K562 (cell line): ENCODE data around the gene FEM1B. TPM values are rescaled to one million over a fixed set of nuclear protein-coding genes. Genes with fewer than 3 reads are reported as not detected.
A peak's percentile ranks its signal among the peaks of the same experiment; 100 is the strongest.

Source experiments
- BCL6 ChIP-seq: fragments of 250-450 bp; sonication (Bioruptor Pico); IDR thresholded peaks from 2 replicates; pipeline ENCODE4 v1.4.0; 2020
- BRD4 ChIP-seq: fragments of 200-600 bp; sonication (generic); IDR thresholded peaks from 2 replicates; pipeline ENCODE4 v1.6.1; 2017; ENCODE audit warnings: inconsistent platforms
- DNMT1 ChIP-seq: fragments of 450-650 bp; IDR thresholded peaks from 2 replicates; pipeline ENCODE4 v1.6.1; 2016; ENCODE audit warnings: antibody characterized with exemption, mild to moderate bottlenecking
- KLF6 ChIP-seq: fragments of 250-450 bp; sonication (Bioruptor Pico); IDR thresholded peaks from 2 replicates; pipeline ENCODE4 v1.4.0; 2020; ENCODE audit warnings: mild to moderate bottlenecking, moderate library complexity, borderline replicate concordance
- LCOR ChIP-seq: sonication (generic); formaldehyde crosslinking; IDR thresholded peaks from 2 replicates; pipeline ENCODE4 v1.8.0; 2022; ENCODE audit warnings: mild to moderate bottlenecking, missing genetic modification reagents
- MAFK ChIP-seq: IDR thresholded peaks from 2 replicates; pipeline ENCODE4 v1.6.1; 2011; ENCODE audit warnings: low read length, improper control_type of control experiment
- MTA2 ChIP-seq: fragments of 450-650 bp; IDR thresholded peaks from 2 replicates; pipeline ENCODE4 v1.6.1; 2016; ENCODE audit warnings: low read depth
- PCBP2 ChIP-seq: fragments of 200-400 bp; formaldehyde crosslinking; IDR thresholded peaks from 2 replicates; pipeline ENCODE4 v1.6.1; 2018; ENCODE audit warnings: low read length, low read depth, mild to moderate bottlenecking, moderate library complexity; ENCODE audit not compliant: poor library complexity, severe bottlenecking
- RBM15 ChIP-seq: fragments of 200-400 bp; formaldehyde crosslinking; IDR thresholded peaks from 2 replicates; pipeline ENCODE4 v1.6.1; 2018; ENCODE audit warnings: mild to moderate bottlenecking, low read length, moderate library complexity; ENCODE audit not compliant: insufficient read depth
- RBM39 ChIP-seq: fragments of 200-400 bp; formaldehyde crosslinking; optimal IDR thresholded peaks from 2 replicates; pipeline ENCODE3; 2018; ENCODE audit warnings: low read depth, low read length
- ZNF124 ChIP-seq: sonication (generic); formaldehyde crosslinking; IDR thresholded peaks from 2 replicates; pipeline ENCODE4 v1.8.1; 2022; ENCODE audit warnings: missing genetic modification reagents
- ZNF408 ChIP-seq: fragments of 250-450 bp; sonication (Bioruptor Pico); IDR thresholded peaks from 2 replicates; pipeline ENCODE4 v1.4.0; 2020; ENCODE audit warnings: low read depth, mild to moderate bottlenecking, moderate library complexity
- ZZZ3 ChIP-seq: fragments of 450-650 bp; IDR thresholded peaks from 2 replicates; pipeline ENCODE4 v1.6.1; 2016; ENCODE audit warnings: antibody characterized with exemption, mild to moderate bottlenecking, moderate library complexity
- polyA plus RNA-seq, 8 experiments: library from polyadenylated mRNA; depleted of rRNA in 4 of 8; stranded (reverse) in 5 of 8; unstranded in 3 of 8; fragments of >200 nt; fragmentation: Nextera tagmentation in 2 of 8; fragmentation: Illumina TruSeq in 1 of 8; extraction: Ambion mirVana in 2 of 8; extraction: Trizol in 1 of 8; gene quantifications; 2 replicates each; pipeline versions ENCODE4 v1.2.1 to v1.2.3, GENCODE V29; 2011 to 2014; ENCODE audit warnings: inconsistent platforms in 1 of 8, missing spikeins in 1 of 8
- total RNA-seq, 7 experiments: library from RNA; depleted of rRNA in 6 of 7; stranded (reverse); fragments of >200 nt in 6 of 7; fragmentation: Illumina TruSeq in 2 of 7; extraction: Trizol in 2 of 7; gene quantifications; 2 replicates each; pipeline versions ENCODE4 v1.2.1 to v1.2.3, GENCODE V29; 2011 to 2021; ENCODE audit warnings: low replicate concordance in 1 of 7
- TF ChIP-seq, protein P1 (sequence below): fragments of 450-650 bp; IDR thresholded peaks from 2 replicates; pipeline ENCODE4 v1.6.1; 2016; ENCODE audit warnings: mild to moderate bottlenecking, moderate library complexity
- TF ChIP-seq, protein P2 (sequence below): fragments of 450-650 bp; formaldehyde crosslinking; IDR thresholded peaks from 2 replicates; pipeline ENCODE4 v1.4.0; 2022; ENCODE audit warnings: missing genetic modification characterization

Gene FEM1B
- total and polyA plus RNA-seq, 9 of the 15 experiments (the other 6 are each of a cell fraction or from before 2014, with no cell fraction given) = 5.9 to 61.6 (median 20.1) TPM

DNA sequence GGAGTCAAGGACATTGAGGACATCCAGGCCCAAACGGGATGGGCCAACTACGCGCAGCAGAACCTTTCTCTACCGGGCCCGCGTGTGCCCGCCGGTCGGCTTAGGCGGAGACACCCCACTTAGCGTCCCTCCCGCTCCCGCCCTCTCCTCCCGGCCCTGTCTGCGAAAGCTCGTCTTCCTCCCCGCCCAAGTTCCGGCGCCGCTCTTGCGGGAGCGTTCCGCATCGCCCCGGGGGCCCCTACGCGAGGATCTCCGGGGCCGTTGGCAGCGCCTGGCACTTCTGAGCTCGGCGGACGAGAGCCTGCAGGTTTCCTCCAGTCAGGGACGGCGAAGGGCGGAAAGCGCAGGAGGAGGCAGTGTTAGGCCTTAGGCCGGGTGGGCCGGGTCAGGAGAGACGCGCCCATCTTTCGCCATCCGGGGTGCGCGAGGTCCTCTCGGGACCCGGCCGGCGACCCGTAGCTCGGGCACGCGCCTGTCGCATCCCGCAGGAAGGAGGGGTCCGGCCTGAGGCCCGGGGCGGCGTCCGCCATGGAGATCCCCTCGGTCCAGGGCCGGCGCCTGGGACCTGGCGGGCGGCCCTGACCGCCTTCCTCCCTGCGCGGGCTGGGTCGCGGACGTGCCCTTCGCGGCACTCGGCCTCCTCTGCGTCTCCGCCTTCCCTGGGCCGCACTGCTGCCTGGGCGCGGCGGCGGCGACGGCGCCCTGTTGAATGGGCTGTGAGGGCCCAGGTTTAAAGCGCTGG is at the start of gene FEM1B (continued):
- TF ChIP-seq, protein P1, sequence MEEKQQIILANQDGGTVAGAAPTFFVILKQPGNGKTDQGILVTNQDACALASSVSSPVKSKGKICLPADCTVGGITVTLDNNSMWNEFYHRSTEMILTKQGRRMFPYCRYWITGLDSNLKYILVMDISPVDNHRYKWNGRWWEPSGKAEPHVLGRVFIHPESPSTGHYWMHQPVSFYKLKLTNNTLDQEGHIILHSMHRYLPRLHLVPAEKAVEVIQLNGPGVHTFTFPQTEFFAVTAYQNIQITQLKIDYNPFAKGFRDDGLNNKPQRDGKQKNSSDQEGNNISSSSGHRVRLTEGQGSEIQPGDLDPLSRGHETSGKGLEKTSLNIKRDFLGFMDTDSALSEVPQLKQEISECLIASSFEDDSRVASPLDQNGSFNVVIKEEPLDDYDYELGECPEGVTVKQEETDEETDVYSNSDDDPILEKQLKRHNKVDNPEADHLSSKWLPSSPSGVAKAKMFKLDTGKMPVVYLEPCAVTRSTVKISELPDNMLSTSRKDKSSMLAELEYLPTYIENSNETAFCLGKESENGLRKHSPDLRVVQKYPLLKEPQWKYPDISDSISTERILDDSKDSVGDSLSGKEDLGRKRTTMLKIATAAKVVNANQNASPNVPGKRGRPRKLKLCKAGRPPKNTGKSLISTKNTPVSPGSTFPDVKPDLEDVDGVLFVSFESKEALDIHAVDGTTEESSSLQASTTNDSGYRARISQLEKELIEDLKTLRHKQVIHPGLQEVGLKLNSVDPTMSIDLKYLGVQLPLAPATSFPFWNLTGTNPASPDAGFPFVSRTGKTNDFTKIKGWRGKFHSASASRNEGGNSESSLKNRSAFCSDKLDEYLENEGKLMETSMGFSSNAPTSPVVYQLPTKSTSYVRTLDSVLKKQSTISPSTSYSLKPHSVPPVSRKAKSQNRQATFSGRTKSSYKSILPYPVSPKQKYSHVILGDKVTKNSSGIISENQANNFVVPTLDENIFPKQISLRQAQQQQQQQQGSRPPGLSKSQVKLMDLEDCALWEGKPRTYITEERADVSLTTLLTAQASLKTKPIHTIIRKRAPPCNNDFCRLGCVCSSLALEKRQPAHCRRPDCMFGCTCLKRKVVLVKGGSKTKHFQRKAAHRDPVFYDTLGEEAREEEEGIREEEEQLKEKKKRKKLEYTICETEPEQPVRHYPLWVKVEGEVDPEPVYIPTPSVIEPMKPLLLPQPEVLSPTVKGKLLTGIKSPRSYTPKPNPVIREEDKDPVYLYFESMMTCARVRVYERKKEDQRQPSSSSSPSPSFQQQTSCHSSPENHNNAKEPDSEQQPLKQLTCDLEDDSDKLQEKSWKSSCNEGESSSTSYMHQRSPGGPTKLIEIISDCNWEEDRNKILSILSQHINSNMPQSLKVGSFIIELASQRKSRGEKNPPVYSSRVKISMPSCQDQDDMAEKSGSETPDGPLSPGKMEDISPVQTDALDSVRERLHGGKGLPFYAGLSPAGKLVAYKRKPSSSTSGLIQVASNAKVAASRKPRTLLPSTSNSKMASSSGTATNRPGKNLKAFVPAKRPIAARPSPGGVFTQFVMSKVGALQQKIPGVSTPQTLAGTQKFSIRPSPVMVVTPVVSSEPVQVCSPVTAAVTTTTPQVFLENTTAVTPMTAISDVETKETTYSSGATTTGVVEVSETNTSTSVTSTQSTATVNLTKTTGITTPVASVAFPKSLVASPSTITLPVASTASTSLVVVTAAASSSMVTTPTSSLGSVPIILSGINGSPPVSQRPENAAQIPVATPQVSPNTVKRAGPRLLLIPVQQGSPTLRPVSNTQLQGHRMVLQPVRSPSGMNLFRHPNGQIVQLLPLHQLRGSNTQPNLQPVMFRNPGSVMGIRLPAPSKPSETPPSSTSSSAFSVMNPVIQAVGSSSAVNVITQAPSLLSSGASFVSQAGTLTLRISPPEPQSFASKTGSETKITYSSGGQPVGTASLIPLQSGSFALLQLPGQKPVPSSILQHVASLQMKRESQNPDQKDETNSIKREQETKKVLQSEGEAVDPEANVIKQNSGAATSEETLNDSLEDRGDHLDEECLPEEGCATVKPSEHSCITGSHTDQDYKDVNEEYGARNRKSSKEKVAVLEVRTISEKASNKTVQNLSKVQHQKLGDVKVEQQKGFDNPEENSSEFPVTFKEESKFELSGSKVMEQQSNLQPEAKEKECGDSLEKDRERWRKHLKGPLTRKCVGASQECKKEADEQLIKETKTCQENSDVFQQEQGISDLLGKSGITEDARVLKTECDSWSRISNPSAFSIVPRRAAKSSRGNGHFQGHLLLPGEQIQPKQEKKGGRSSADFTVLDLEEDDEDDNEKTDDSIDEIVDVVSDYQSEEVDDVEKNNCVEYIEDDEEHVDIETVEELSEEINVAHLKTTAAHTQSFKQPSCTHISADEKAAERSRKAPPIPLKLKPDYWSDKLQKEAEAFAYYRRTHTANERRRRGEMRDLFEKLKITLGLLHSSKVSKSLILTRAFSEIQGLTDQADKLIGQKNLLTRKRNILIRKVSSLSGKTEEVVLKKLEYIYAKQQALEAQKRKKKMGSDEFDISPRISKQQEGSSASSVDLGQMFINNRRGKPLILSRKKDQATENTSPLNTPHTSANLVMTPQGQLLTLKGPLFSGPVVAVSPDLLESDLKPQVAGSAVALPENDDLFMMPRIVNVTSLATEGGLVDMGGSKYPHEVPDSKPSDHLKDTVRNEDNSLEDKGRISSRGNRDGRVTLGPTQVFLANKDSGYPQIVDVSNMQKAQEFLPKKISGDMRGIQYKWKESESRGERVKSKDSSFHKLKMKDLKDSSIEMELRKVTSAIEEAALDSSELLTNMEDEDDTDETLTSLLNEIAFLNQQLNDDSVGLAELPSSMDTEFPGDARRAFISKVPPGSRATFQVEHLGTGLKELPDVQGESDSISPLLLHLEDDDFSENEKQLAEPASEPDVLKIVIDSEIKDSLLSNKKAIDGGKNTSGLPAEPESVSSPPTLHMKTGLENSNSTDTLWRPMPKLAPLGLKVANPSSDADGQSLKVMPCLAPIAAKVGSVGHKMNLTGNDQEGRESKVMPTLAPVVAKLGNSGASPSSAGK = peak; percentile 79
- no peak for TF ChIP-seq DNMT1
- TF ChIP-seq LCOR (CRISPR knock-in tag) = peak; percentile 80
- no peak for TF ChIP-seq MTA2
- TF ChIP-seq BRD4 = peak; percentile 60; the same call in 1 of the 2 replicates
- no peak for TF ChIP-seq RBM39
- peak; percentile 78; the same call in 1 of the 2 replicates for TF ChIP-seq ZZZ3
- no peak for TF ChIP-seq PCBP2
- TF ChIP-seq, protein P2, sequence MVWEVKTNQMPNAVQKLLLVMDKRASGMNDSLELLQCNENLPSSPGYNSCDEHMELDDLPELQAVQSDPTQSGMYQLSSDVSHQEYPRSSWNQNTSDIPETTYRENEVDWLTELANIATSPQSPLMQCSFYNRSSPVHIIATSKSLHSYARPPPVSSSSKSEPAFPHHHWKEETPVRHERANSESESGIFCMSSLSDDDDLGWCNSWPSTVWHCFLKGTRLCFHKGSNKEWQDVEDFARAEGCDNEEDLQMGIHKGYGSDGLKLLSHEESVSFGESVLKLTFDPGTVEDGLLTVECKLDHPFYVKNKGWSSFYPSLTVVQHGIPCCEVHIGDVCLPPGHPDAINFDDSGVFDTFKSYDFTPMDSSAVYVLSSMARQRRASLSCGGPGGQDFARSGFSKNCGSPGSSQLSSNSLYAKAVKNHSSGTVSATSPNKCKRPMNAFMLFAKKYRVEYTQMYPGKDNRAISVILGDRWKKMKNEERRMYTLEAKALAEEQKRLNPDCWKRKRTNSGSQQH = 0 out of 2 replicates have a peak, but pooled peaks have one; percentile 34
- no peak for TF ChIP-seq RBM15
- no peak for TF ChIP-seq ZNF124
- peak; percentile 53; the same call in 1 of the 2 replicates for TF ChIP-seq KLF6 (CRISPR knock-in tag)
- no peak for TF ChIP-seq ZNF408 (CRISPR knock-in tag)
- no peak for TF ChIP-seq BCL6 (CRISPR knock-in tag)
- no peak for TF ChIP-seq MAFK
